Activated B cell treated with CpG ODN at 0.5 μM for 24 hours (primary cell): ENCODE data around the gene JMJD1C. TPM values are rescaled to one million over a fixed set of nuclear protein-coding genes. Genes with fewer than 3 reads are reported as not detected.

Source experiments
- ATAC-seq: fragments of 200-7000 bp; cut with Tn5 transposase; one replicate; pipeline ENCODE4 v1.10.0; 2021; ENCODE audit warnings: low read depth, mild to moderate bottlenecking, moderate library complexity
- CTCF ChIA-PET: fragments of 350-600 bp; sonication (Branson Sonifier 250); formaldehyde crosslinking; loops from one replicate; lab custom pipeline; 2021; ENCODE audit warnings: antibody characterized with exemption; lab: Charles Lee
- POLR2A ChIA-PET: fragments of 350-600 bp; sonication (Branson Sonifier 250); formaldehyde crosslinking; loops from one replicate; lab custom pipeline; 2021; ENCODE audit warnings: antibody characterized with exemption; lab: Charles Lee
- DNase-seq: peaks from one replicate; pipeline ENCODE4 v3.0.0; 2022
- H3K27ac Mint-ChIP-seq: one replicate; pipeline ENCODE4 v1.8.0; 2020; ENCODE audit warnings: mixed read lengths
- H3K27me3 Mint-ChIP-seq: one replicate; pipeline ENCODE4 v1.8.0; 2021; ENCODE audit warnings: mixed read lengths
- H3K36me3 Mint-ChIP-seq: one replicate; pipeline ENCODE4 v1.8.0; 2021; ENCODE audit warnings: low read depth, mixed read lengths
- H3K4me1 Mint-ChIP-seq: one replicate; pipeline ENCODE4 v1.8.0; 2021; ENCODE audit warnings: mixed read lengths
- H3K4me3 Mint-ChIP-seq: one replicate; pipeline ENCODE4 v1.8.0; 2020; ENCODE audit warnings: mild to moderate bottlenecking, mixed read lengths
- H3K9me3 Mint-ChIP-seq: one replicate; pipeline ENCODE4 v1.8.0; 2020; ENCODE audit warnings: mixed read lengths
- CTCF ChIP-seq: fragments of 200-600 bp; IDR thresholded peaks from one replicate; pipeline ENCODE4 v1.8.0; 2022; ENCODE audit warnings: antibody characterized with exemption, mild to moderate bottlenecking
- intact Hi-C: fragments of 100-400 bp; cut with micrococcal nuclease; formaldehyde crosslinking; loops from one replicate; pipeline ENCODE4 v1.15.1; 2024
- total RNA-seq: library from RNA; stranded (reverse); gene quantifications from 2 replicates; pipeline ENCODE4 v1.2.3, GENCODE V29; 2022

The JMJD1C gene
- total RNA-seq, 1 donor from 2014 or later, result 176 TPM

- ChIA-PET CTCF (interaction anchor here (1.0 to 6.4 kb wide), 3 partner anchors 164 to 500 kb away, joined by 3 to 66 read pairs (median 49); no protein-coding TSS in a partner anchor), POLR2A (interaction anchor here (3.3 kb wide), 1 partner anchor 50 kb away, joined by 20 read pairs; no protein-coding TSS in a partner anchor)
- ATAC-seq (no peak), DNase-seq (no peak)
- Mint-ChIP-seq H3K4me3 (no peak overlapping the region), H3K27me3 (no peaks in the 10 kb centered on the region), H3K36me3 (peaks cover 29% of the 10 kb centered on the region), H3K4me1 (peaks cover 64% of the 10 kb centered on the region), H3K9me3 (no peaks in the 10 kb centered on the region), H3K27ac (peak overlapping the region; percentile 24)
- intact Hi-C loops, result loop anchor here (1.0 to 5.0 kb wide), 3 partner anchors 8 to 303 kb away; partner anchors contain the start of gene REEP3
- TF ChIP-seq CTCF, result no peak
These were observed 246.0 kb downstream of the JMJD1C start for GRCh38 chr10:63219749-63220148.

GRCh38 chr10:63217120-63217605 is 248.6 kb downstream of the JMJD1C start:
- Mint-ChIP-seq H3K27ac (peak overlapping the region; percentile 41), H3K4me3 (no peak overlapping the region), H3K9me3 (no peaks in the 10 kb centered on the region), H3K4me1 (peaks cover 60% of the 10 kb centered on the region), H3K36me3 (peaks cover 40% of the 10 kb centered on the region), H3K27me3 (no peaks in the 10 kb centered on the region)
- no peak for TF ChIP-seq CTCF
- CTCF ChIA-PET, result interaction anchor here (0.6 to 6.4 kb wide), 12 partner anchors 17 to 502 kb away, joined by 3 to 66 read pairs (median 4); no protein-coding TSS in a partner anchor
- ATAC-seq (peak; percentile 89), DNase-seq (no peak)
- POLR2A ChIA-PET, result interaction anchor here (0.7 to 1.7 kb wide), 3 partner anchors 50 to 106 kb away, joined by 3 to 4 read pairs (median 4); no protein-coding TSS in a partner anchor
- intact Hi-C loops, result loop anchor here (1.0 to 5.0 kb wide), 6 partner anchors 52 to 503 kb away; partner anchors contain the start of genes JMJD1C and REEP3

GRCh38 chr10:63214571-63214970 is 251.2 kb downstream of the JMJD1C start:
- H3K36me3 Mint-ChIP-seq, result peaks cover 60% of the 10 kb centered on the region
- H3K4me1 Mint-ChIP-seq, result peaks cover 53% of the 10 kb centered on the region

GRCh38 chr10:63213489-63213888 is 252.3 kb downstream of the JMJD1C start:
- peaks cover 45% of the 10 kb centered on the region for H3K4me1 Mint-ChIP-seq
- ATAC-seq (no peak), DNase-seq (no peak)
- ChIA-PET POLR2A (interaction anchor here (0.6 to 1.8 kb wide), 2 partner anchors 56 to 232 kb away, joined by 5 to 11 read pairs; no protein-coding TSS in a partner anchor), CTCF (interaction anchor here (0.9 to 3.2 kb wide), 6 partner anchors 12 to 507 kb away, joined by 3 to 14 read pairs (median 4); no protein-coding TSS in a partner anchor)
- no peak for TF ChIP-seq CTCF
- peaks cover 64% of the 10 kb centered on the region for H3K36me3 Mint-ChIP-seq
- H3K9me3 Mint-ChIP-seq, result no peaks in the 10 kb centered on the region
- intact Hi-C loops, result loop anchor here (1.0 kb wide), 1 partner anchor 252 kb away; the partner anchor contains the start of gene JMJD1C
- no peak overlapping the region for H3K4me3 Mint-ChIP-seq
- peak overlapping the region; percentile 60 for H3K27ac Mint-ChIP-seq
- no peaks in the 10 kb centered on the region for H3K27me3 Mint-ChIP-seq

More at GRCh38 chr10:63214571-63214970, 251.2 kb downstream of the JMJD1C start:
- ATAC-seq (no peak), DNase-seq (no peak)
- TF ChIP-seq CTCF, result no peak
- CTCF ChIA-PET, result interaction anchor here (0.9 to 6.4 kb wide), 5 partner anchors 47 to 505 kb away, joined by 3 to 66 read pairs (median 11); no protein-coding TSS in a partner anchor
- Mint-ChIP-seq H3K27ac (peak overlapping the region; percentile 60), H3K4me3 (no peak overlapping the region), H3K9me3 (no peaks in the 10 kb centered on the region), H3K27me3 (no peaks in the 10 kb centered on the region)
- POLR2A ChIA-PET, result interaction anchor here (1.8 kb wide), 1 partner anchor 55 kb away, joined by 5 read pairs; no protein-coding TSS in a partner anchor
- intact Hi-C loops, result no loop called here

- intact Hi-C loops, result no loop called here
- Mint-ChIP-seq H3K27ac (peak overlapping the region; percentile 30), H3K4me3 (no peak overlapping the region), H3K4me1 (peaks cover 62% of the 10 kb centered on the region), H3K36me3 (peaks cover 82% of the 10 kb centered on the region), H3K9me3 (no peaks in the 10 kb centered on the region), H3K27me3 (no peaks in the 10 kb centered on the region)
- TF ChIP-seq CTCF, result no peak
- DNase-seq (no peak), ATAC-seq (no peak)
- ChIA-PET POLR2A (interaction anchor here (1.3 kb wide), 1 partner anchor 58 kb away, joined by 3 read pairs; no protein-coding TSS in a partner anchor), CTCF (no interaction called here)
These were observed 255.1 kb downstream of the JMJD1C start for GRCh38 chr10:63210611-63211196.
